ENCODE results near the gene AGTPBP1. TPM values are rescaled to one million over a fixed set of nuclear protein-coding genes. Genes with fewer than 3 reads are reported as not detected.
"Not testable (repeated sequence)": the region's sequence is repeated elsewhere in the genome, so short reads cannot be mapped to it uniquely, and the experiment has no call there.

AGTPBP1 gene, protein sequence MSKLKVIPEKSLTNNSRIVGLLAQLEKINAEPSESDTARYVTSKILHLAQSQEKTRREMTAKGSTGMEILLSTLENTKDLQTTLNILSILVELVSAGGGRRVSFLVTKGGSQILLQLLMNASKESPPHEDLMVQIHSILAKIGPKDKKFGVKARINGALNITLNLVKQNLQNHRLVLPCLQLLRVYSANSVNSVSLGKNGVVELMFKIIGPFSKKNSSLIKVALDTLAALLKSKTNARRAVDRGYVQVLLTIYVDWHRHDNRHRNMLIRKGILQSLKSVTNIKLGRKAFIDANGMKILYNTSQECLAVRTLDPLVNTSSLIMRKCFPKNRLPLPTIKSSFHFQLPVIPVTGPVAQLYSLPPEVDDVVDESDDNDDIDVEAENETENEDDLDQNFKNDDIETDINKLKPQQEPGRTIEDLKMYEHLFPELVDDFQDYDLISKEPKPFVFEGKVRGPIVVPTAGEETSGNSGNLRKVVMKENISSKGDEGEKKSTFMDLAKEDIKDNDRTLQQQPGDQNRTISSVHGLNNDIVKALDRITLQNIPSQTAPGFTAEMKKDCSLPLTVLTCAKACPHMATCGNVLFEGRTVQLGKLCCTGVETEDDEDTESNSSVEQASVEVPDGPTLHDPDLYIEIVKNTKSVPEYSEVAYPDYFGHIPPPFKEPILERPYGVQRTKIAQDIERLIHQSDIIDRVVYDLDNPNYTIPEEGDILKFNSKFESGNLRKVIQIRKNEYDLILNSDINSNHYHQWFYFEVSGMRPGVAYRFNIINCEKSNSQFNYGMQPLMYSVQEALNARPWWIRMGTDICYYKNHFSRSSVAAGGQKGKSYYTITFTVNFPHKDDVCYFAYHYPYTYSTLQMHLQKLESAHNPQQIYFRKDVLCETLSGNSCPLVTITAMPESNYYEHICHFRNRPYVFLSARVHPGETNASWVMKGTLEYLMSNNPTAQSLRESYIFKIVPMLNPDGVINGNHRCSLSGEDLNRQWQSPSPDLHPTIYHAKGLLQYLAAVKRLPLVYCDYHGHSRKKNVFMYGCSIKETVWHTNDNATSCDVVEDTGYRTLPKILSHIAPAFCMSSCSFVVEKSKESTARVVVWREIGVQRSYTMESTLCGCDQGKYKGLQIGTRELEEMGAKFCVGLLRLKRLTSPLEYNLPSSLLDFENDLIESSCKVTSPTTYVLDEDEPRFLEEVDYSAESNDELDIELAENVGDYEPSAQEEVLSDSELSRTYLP
- total RNA-seq, result 10 to 100 TPM; 29.4 to 55.9 TPM
- polyA plus RNA-seq, result 10 to 100 TPM; 10.6 to 15.4 TPM
- long read RNA-seq, donor 1, full-length matches to known transcripts, result 1 of 7 reads
- long read RNA-seq, donor 1, partial matches to known transcripts, result 6 of 7 reads
- long read RNA-seq, donor 1, other reads (novel, unspliced or antisense), result 0 of 7 reads
- long read RNA-seq, donor 2, result 0 reads
- long read RNA-seq, donor 3, full-length matches to known transcripts, result 1 of 7 reads
- long read RNA-seq, donor 3, partial matches to known transcripts, result 6 of 7 reads
- long read RNA-seq, donor 3, other reads (novel, unspliced or antisense), result 0 of 7 reads
- long read RNA-seq, donor 4, result 0 reads
- long read RNA-seq, donor 5, full-length matches to known transcripts, result 1 of 9 reads
- long read RNA-seq, donor 5, partial matches to known transcripts, result 8 of 9 reads
- long read RNA-seq, donor 5, other reads (novel, unspliced or antisense), result 0 of 9 reads

DNA sequence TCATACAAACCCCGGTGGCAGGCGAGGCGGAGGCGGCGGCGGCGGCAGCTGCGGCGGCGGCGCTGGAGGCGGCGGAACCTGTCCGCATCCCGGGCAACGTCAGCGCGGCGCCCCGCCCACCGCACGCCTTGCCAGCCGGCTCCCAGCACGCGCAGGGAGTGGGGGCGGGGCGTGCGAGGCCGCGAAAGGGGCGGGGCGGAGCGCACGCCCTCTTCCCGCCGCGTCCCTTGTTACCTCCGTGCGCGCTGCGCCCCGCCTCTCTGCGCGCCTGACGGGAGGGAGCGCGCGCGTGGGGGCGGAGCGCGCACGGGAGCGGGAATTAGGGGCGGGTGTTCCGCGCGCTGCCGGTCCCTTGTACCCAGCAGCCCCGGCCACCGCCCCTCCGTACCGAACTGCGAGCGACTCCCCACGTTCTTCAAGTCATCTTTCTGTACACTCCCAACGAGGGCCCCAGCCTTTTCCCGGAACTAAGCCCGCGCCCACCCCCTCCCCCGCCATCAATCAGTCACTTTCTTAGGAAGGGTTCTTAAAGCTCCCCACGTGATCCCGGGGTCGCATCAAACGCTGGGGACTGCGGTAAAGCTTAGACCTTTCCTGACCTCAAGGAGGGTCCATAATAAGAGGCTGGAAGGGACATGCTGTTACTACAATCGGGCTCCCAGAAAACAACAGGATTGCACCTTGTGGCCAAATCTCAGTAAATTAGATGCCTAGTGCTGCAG is at the start of gene AGTPBP1:
Gene AGTPBP1, minus strand, starts transcription at position 80 of the 722 bp plus-strand sequence. CDS start 29,421 bp downstream, outside the sequence.
- H3K36me3 ChIP-seq (ENCODE audit: control insufficient read depth in 4 of 4, insufficient read depth in 4 of 4, low read length in 4 of 4), result no peaks in the 10 kb centered on the region
- WGBS, 2 donors, result 0% methylated on average over 63 to 77 of the region's 77 CpGs
- peaks cover 0 to 9% (median 0%) of the 10 kb centered on the region in 3 donors for H3K27me3 ChIP-seq (ENCODE audit: control insufficient read depth in 3 of 3, insufficient read depth in 3 of 3, low read length in 2 of 3)
- peak within 1 kb of the TSS; percentile 91 to 96 for H3K27ac ChIP-seq (ENCODE audit: low read depth in 1 of 2, low read length in 1 of 2)
- H3K9ac ChIP-seq (ENCODE audit: insufficient read depth in 1 of 2, low read length in 2 of 2), result peak within 1 kb of the TSS; percentile 49 to 75
- ATAC-seq (ENCODE audit: insufficient read depth, low FRiP score) (peak; percentile 99), DNase-seq (peak; percentile 94 to 97 (median 95))
- TF ChIP-seq, protein P1, sequence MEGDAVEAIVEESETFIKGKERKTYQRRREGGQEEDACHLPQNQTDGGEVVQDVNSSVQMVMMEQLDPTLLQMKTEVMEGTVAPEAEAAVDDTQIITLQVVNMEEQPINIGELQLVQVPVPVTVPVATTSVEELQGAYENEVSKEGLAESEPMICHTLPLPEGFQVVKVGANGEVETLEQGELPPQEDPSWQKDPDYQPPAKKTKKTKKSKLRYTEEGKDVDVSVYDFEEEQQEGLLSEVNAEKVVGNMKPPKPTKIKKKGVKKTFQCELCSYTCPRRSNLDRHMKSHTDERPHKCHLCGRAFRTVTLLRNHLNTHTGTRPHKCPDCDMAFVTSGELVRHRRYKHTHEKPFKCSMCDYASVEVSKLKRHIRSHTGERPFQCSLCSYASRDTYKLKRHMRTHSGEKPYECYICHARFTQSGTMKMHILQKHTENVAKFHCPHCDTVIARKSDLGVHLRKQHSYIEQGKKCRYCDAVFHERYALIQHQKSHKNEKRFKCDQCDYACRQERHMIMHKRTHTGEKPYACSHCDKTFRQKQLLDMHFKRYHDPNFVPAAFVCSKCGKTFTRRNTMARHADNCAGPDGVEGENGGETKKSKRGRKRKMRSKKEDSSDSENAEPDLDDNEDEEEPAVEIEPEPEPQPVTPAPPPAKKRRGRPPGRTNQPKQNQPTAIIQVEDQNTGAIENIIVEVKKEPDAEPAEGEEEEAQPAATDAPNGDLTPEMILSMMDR (IDR thresholded peaks at IDR 0.05; ENCODE audit: control extremely low read depth, extremely low read depth), result no peak
- H3K9me3 ChIP-seq (ENCODE audit: control insufficient read depth in 4 of 4, insufficient read depth in 3 of 4, low read length in 3 of 4), result no peaks in the 10 kb centered on the region
- H3K4me1 ChIP-seq (ENCODE audit: control insufficient read depth in 5 of 5, insufficient read depth in 5 of 5, low read length in 5 of 5), result peaks cover 0 to 34% (median 4%) of the 10 kb centered on the region in 5 donors
- H3K4me3 ChIP-seq, result peak within 1 kb of the TSS; percentile 88

DNA sequence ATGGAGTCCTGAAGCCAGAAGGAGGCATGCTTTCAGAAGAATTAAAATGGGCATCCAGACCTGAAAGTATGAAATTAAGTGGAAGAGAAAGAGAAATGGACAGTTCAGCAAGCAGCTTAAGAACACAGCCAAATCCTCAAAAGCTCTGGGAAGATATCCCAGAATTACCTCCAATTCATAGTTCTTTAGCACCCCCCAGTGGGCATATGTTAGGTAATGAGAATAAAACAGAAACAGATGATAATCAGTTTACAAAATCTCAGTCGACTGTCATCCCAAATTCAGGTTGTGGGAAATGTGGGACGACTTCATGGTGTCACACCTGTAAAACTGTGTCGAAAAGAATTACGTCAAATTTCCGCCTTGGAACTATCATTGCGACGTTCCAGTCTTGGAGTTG is 44.4 kb upstream of the AGTPBP1 start:
- not testable (repeated sequence) for H3K4me3 ChIP-seq; H3K36me3 ChIP-seq (ENCODE audit: control insufficient read depth in 4 of 4, insufficient read depth in 4 of 4, low read length in 4 of 4); DNase-seq; H3K9ac ChIP-seq (ENCODE audit: insufficient read depth in 1 of 2, low read length in 2 of 2); H3K27ac ChIP-seq (ENCODE audit: low read depth in 1 of 2, low read length in 1 of 2); H3K9me3 ChIP-seq (ENCODE audit: control insufficient read depth in 4 of 4, insufficient read depth in 3 of 4, low read length in 3 of 4); H3K27me3 ChIP-seq (ENCODE audit: control insufficient read depth in 3 of 3, insufficient read depth in 3 of 3, low read length in 2 of 3); H3K4me1 ChIP-seq (ENCODE audit: control insufficient read depth in 5 of 5, insufficient read depth in 5 of 5, low read length in 5 of 5)
- WGBS, 2 donors, result 11 to 22% methylated on average over 6 to 7 of the region's 7 CpGs
- ATAC-seq (ENCODE audit: insufficient read depth, low FRiP score), result peak; percentile 72

DNA sequence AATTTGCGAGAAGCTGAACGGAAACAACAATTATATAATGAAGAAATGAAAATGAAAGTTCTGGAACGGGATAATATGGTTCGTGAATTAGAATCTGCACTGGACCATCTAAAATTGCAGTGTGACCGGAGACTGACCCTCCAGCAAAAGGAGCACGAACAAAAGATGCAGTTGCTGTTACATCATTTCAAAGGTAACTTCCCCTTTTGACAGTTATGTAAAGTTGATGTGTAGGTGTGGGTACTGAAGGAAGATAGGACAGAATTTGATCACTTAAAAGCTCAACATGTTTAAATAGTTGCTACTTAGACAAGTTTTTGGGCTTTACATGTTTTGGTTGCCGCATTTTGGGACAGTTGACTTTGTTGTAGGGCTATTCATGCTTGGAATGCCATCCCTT is 32.1 kb upstream of the AGTPBP1 start:
- WGBS, 2 donors, result 82 to 86% methylated on average over 7 of the region's 7 CpGs
- not testable (repeated sequence) for H3K4me1 ChIP-seq (ENCODE audit: control insufficient read depth in 5 of 5, insufficient read depth in 5 of 5, low read length in 5 of 5); ATAC-seq (ENCODE audit: insufficient read depth, low FRiP score); H3K9ac ChIP-seq (ENCODE audit: insufficient read depth in 1 of 2, low read length in 2 of 2); H3K36me3 ChIP-seq (ENCODE audit: control insufficient read depth in 4 of 4, insufficient read depth in 4 of 4, low read length in 4 of 4); DNase-seq; H3K9me3 ChIP-seq (ENCODE audit: control insufficient read depth in 4 of 4, insufficient read depth in 3 of 4, low read length in 3 of 4); H3K27ac ChIP-seq (ENCODE audit: low read depth in 1 of 2, low read length in 1 of 2); H3K4me3 ChIP-seq; H3K27me3 ChIP-seq (ENCODE audit: control insufficient read depth in 3 of 3, insufficient read depth in 3 of 3, low read length in 2 of 3)

DNA sequence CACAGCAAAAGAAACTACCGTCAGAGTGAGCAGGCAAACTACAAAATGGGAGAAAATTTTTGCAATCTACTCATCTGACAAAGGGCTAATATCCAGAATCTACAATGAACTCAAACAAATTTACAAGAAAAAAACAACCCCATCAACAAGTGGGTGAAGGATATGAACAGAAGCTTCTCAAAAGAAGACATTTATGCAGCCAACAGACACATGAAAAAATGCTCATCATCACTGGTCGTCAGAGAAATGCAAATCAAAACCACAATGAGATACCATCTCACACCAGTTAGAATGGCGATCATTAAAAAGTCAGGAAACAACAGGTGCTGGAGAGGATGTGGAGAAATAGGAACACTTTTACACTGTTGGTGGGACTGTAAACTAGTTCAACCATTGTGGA is 20.0 kb upstream of the AGTPBP1 start:
- ATAC-seq (ENCODE audit: insufficient read depth, low FRiP score); H3K9ac ChIP-seq (ENCODE audit: insufficient read depth in 1 of 2, low read length in 2 of 2); DNase-seq; H3K9me3 ChIP-seq (ENCODE audit: control insufficient read depth in 4 of 4, insufficient read depth in 3 of 4, low read length in 3 of 4); H3K4me3 ChIP-seq; H3K36me3 ChIP-seq (ENCODE audit: control insufficient read depth in 4 of 4, insufficient read depth in 4 of 4, low read length in 4 of 4); H3K27ac ChIP-seq (ENCODE audit: low read depth in 1 of 2, low read length in 1 of 2); H3K27me3 ChIP-seq (ENCODE audit: control insufficient read depth in 3 of 3, insufficient read depth in 3 of 3, low read length in 2 of 3); H3K4me1 ChIP-seq (ENCODE audit: control insufficient read depth in 5 of 5, insufficient read depth in 5 of 5, low read length in 5 of 5): not testable (repeated sequence)
- WGBS, 2 donors, result 56 to 78% methylated on average over 2 of the region's 3 CpGs

DNA sequence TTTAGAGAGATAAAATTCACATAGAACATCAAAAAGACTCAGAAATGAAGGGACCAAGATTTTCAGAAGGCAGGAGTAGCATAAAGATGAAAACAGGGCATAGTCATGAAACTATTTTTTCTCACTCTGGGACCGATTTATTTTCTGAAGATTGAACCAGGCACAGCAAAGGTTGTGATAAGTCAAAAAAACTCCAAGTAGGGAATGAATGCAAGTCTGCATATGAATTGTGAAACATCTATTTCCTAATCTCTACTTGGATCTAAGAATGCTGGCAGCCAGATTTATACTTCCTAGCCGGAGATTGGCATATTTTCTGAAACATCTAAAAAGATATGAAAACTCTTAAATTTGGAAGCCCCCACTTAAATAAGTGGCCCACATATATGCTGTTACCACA is 16.0 kb upstream of the AGTPBP1 start:
- not testable (repeated sequence) for H3K9ac ChIP-seq (ENCODE audit: insufficient read depth in 1 of 2, low read length in 2 of 2); H3K4me3 ChIP-seq; H3K27me3 ChIP-seq (ENCODE audit: control insufficient read depth in 3 of 3, insufficient read depth in 3 of 3, low read length in 2 of 3); ATAC-seq (ENCODE audit: insufficient read depth, low FRiP score); H3K4me1 ChIP-seq (ENCODE audit: control insufficient read depth in 5 of 5, insufficient read depth in 5 of 5, low read length in 5 of 5); H3K36me3 ChIP-seq (ENCODE audit: control insufficient read depth in 4 of 4, insufficient read depth in 4 of 4, low read length in 4 of 4); DNase-seq; H3K9me3 ChIP-seq (ENCODE audit: control insufficient read depth in 4 of 4, insufficient read depth in 3 of 4, low read length in 3 of 4); H3K27ac ChIP-seq (ENCODE audit: low read depth in 1 of 2, low read length in 1 of 2)
- WGBS, 2 donors, result 58 to 69% methylated on average over 2 of the region's 2 CpGs

DNA sequence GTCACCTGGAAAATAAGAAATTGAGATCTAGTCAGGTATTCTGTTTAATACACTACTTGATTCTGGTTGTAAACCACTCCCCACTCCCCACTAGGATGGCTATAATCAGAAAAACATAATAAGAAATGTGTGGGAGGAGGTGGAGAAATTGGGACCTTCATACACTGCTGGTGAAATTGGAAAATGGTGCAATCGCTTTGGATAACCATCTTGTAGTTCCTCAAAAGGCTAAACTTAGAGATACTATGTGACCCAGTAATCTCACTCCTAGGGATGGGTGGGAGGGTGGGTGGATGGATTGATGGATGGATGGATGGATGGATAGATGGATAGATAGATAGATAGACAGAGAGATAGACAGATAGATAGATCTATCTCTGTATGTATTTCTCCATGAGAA is 14.5 kb upstream of the AGTPBP1 start:
- not testable (repeated sequence) for H3K4me3 ChIP-seq; H3K9me3 ChIP-seq (ENCODE audit: control insufficient read depth in 4 of 4, insufficient read depth in 3 of 4, low read length in 3 of 4); H3K9ac ChIP-seq (ENCODE audit: insufficient read depth in 1 of 2, low read length in 2 of 2); H3K27ac ChIP-seq (ENCODE audit: low read depth in 1 of 2, low read length in 1 of 2); ATAC-seq (ENCODE audit: insufficient read depth, low FRiP score); H3K27me3 ChIP-seq (ENCODE audit: control insufficient read depth in 3 of 3, insufficient read depth in 3 of 3, low read length in 2 of 3); H3K4me1 ChIP-seq (ENCODE audit: control insufficient read depth in 5 of 5, insufficient read depth in 5 of 5, low read length in 5 of 5); DNase-seq; H3K36me3 ChIP-seq (ENCODE audit: control insufficient read depth in 4 of 4, insufficient read depth in 4 of 4, low read length in 4 of 4)
- 79 to 86% methylated on average over 1 of the region's 1 CpG for WGBS, 2 donors

Data from lung (tissue), 16 donors.